ENCODE measurements around the gene LRGUK.

Gene LRGUK

GRCh38 chr7:134126966-134127848, at the start of gene LRGUK (continued):
- TF ChIP-seq PRDM6 (tag by site-specific recombination; IDR thresholded peaks at IDR 0.05) = no peak
- no peak for TF ChIP-seq ZNF426 (tag by site-specific recombination; IDR thresholded peaks at IDR 0.05)
- no peak for TF ChIP-seq ZNF266 (tag by site-specific recombination; IDR thresholded peaks at IDR 0.05; ENCODE audit: low read depth)
- TF ChIP-seq ZNF214 (tag by site-specific recombination; IDR thresholded peaks at IDR 0.05; ENCODE audit: borderline replicate concordance) = no peak
- TF ChIP-seq ZNF555 (tag by site-specific recombination; conservative IDR thresholded peaks at IDR 0.05) = no peak
- TF ChIP-seq HOXA7 (CRISPR knock-in tag; IDR thresholded peaks at IDR 0.05; ENCODE audit: borderline replicate concordance) = no peak
- TF ChIP-seq FEZF1 (tag by site-specific recombination; IDR thresholded peaks at IDR 0.05) = no peak
- TF ChIP-seq ZNF776 (tag by site-specific recombination; IDR thresholded peaks at IDR 0.05; ENCODE audit: borderline replicate concordance) = no peak
- TF ChIP-seq ZNF24 (tag by site-specific recombination; IDR thresholded peaks at IDR 0.05) = peak; percentile 37; the same call in 1 of the 2 replicates
- TF ChIP-seq ZNF112 (tag by site-specific recombination; IDR thresholded peaks at IDR 0.05) = no peak
- TF ChIP-seq GLIS2 (tag by site-specific recombination; IDR thresholded peaks at IDR 0.05) = no peak
- TF ChIP-seq ZNF48 (tag by site-specific recombination; IDR thresholded peaks at IDR 0.05) = no peak
- TF ChIP-seq ZSCAN16 (tag by site-specific recombination; IDR thresholded peaks at IDR 0.05) = no peak
- TF ChIP-seq ZFP3 (tag by site-specific recombination; IDR thresholded peaks at IDR 0.05; ENCODE audit: low read depth) = no peak
- no peak for TF ChIP-seq ZNF2 (tag by site-specific recombination; IDR thresholded peaks at IDR 0.05)
- TF ChIP-seq ZNF114 (tag by site-specific recombination; IDR thresholded peaks at IDR 0.05) = no peak
- TF ChIP-seq PRDM1 (tag by site-specific recombination; IDR thresholded peaks at IDR 0.05) = no peak
- TF ChIP-seq ZNF449 (tag by site-specific recombination; IDR thresholded peaks at IDR 0.05) = no peak
- TF ChIP-seq ZNF140 (tag by site-specific recombination; IDR thresholded peaks at IDR 0.05) = no peak
- TF ChIP-seq ZBTB7A (tag by site-specific recombination; IDR thresholded peaks at IDR 0.05; ENCODE audit: low read depth) = no peak
- no peak for TF ChIP-seq ZNF341 (tag by site-specific recombination; IDR thresholded peaks at IDR 0.05; ENCODE audit: low read depth)
- no peak for TF ChIP-seq ZNF792 (tag by site-specific recombination; IDR thresholded peaks at IDR 0.05)
- peak; percentile 70 for TF ChIP-seq ZFHX2 (tag by site-specific recombination; conservative IDR thresholded peaks at IDR 0.05)
- peak; percentile 46 for TF ChIP-seq ZBTB26 (tag by site-specific recombination; optimal IDR thresholded peaks at IDR 0.05)
- no peak for TF ChIP-seq ZNF654 (tag by site-specific recombination; IDR thresholded peaks at IDR 0.05; ENCODE audit: low read depth)
- no peak for TF ChIP-seq KLF1 (tag by site-specific recombination; IDR thresholded peaks at IDR 0.05)
- TF ChIP-seq ZNF132 (tag by site-specific recombination; IDR thresholded peaks at IDR 0.05; ENCODE audit: borderline replicate concordance) = no peak
- TF ChIP-seq ZBTB10 (tag by site-specific recombination; IDR thresholded peaks at IDR 0.05) = peak; percentile 28; the same call in 1 of the 2 replicates
- no peak for TF ChIP-seq ZNF791 (tag by site-specific recombination; IDR thresholded peaks at IDR 0.05)
- no peak for TF ChIP-seq ZBTB49 (tag by site-specific recombination; IDR thresholded peaks at IDR 0.05; ENCODE audit: low read depth)
- no peak for TF ChIP-seq ZNF548 (tag by site-specific recombination; IDR thresholded peaks at IDR 0.05)
- TF ChIP-seq ZNF621 (tag by site-specific recombination; IDR thresholded peaks at IDR 0.05) = no peak

All from HEK293 (cell line).